ENCODE measurements around the gene MAN1A1.

MAN1A1 gene

DNA sequence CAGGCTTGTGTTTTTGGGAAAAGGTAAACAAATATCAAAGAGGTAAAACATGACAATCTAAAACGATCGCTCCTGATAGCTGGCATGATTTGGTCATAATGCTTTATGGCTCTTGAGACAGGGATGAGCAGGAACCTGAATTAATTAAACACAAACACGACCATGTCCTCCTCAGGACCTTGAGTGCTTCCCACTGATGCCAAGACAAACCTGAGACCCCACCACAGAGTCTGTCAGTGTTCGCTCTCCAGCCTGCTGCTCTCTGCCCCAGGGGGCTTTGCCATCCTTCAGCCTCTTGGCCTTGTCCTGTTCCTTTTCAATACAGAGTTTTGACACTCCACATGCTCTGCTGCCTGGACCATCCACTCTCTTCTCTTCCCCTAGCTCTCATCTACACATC, 119.4 kb downstream of the MAN1A1 start:
- DNase-seq = no peak

DNA sequence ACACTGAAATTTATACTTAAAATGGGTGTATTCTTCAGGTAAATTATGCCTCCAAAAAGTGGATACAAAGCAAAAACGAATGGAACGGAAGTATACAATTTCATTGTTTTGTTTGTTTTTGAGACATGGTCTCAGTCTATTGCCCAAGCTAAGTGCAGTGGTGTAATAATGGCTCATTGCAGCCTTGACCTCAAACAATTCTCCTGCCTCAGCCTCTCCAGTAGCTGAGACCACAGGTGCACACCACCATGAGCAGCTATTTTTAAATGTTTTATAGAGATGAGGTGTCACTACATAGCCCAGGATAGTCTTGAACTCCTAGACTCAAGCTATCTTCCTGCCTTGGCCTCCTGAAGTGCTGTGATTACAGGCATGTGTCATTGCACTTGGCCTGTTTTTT, 122.2 kb downstream of the MAN1A1 start:
- no peak for DNase-seq

DNA sequence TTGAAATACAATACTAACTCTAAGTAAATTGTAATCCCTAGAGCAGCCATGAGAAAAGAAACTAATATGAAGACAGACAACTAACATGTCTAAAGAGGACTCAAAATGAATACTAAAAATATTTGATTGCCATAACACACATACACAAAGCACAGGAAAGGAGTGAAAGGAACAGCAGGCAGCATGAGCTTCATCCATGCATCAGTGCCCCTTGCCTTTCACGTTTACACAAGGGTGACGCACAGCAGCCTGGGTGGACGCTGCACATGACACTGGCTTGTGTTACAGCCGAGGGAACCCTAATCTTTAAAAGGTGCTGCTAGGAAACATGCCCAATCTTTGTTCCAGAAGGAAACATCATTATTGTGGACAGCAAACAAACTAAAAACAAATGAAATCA, 123.5 kb downstream of the MAN1A1 start:
- no peak for DNase-seq

DNA sequence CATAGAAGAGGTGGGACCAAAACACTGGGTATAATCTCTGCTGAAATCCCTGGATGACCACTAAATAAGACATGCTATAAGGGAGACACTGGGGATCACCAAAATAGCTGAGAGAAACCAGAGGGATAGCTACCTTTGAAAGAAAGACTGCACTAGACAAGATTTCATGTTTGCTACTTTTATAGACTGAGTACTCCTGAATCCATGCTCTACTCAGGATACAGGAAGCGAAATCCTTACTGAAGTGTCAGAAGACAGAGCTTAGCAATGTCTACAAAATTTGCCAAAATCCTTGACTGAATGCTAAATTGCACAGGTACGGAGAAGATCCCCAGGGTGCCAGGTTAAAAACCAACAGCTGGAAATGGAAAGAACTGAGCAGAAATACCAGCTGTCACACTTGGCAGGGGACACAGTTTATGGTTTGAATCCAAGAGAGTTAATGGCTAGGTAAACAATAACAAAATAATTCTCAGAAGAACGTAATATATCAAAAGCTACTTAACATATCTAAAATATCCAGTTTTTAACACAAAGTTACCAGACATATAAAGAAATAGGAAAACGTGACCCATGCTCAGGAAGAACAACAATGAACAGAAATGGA, 125.4 kb downstream of the MAN1A1 start:
- DNase-seq = no peak

DNA sequence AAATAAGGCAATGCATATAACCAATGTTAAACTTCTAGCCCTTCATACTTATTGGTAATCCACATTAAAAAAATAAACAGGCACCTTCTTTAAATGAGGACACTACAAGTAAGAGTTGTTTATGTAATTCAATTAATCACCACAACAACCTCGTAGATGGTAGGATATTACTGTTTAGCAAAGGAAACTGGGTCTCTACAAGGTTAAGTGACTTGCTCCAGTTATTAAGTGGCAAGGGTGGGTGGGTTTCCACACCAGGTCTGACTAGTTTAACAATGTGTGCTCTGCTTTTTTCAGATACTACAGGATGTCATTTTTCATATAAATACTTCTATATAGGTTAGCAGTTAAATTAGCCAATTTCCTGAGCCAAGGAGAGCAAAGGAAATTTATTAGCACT, 129.1 kb downstream of the MAN1A1 start:
- no peak for DNase-seq

DNA sequence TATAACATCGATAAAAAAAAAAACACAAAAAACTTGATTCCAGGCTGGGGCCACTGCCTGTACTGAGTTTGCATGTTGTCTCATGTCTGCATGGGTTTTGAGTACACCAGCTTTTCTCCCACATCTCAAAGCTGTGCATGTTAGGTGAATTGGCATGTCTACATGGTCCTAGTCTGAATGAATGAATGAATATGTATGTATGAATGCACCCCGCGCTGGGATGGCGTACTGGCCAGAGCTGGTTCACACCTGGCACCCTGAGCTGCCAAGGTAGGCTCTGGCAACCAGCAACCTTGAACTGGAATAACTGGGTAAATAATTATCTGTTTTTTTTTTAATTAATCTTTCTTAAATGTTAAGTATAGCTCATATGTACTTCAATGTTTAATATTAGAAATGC, 131.0 kb downstream of the MAN1A1 start:
- DNase-seq = no peak

DNA sequence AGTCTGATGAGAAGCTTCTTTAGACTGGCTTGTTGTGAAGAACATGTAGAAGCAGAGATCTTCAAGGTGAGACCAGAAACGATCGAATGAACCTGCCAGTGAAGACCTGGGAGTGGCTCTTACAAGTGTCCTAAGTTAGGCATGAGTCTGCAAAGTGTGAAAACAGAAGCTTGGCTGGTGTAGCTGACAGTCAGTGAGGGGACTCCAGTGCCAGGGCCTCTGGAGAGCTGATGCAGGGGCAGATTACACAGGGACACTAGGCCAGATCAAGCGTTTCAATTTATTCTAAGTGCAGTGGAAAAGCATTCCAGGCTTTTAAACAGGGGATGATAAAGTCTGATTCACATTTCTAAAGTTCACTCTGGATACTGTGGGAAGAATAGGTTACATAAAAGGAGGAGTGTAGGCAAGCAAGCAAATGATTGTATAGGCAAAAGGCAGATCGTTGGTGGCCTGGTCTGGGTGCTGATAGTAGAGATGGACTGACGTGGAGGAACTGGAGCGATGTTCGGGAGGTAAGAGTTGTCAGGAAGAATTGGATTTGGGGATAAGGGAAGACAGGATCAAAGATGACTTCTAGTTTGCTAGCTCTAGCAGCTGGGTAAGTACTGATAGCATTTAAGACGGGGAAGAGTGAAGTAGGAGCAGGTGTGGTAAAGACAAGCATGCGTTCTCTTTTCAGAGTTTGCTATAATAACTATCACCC, 133.5 kb downstream of the MAN1A1 start:
- no peak for DNase-seq

DNA sequence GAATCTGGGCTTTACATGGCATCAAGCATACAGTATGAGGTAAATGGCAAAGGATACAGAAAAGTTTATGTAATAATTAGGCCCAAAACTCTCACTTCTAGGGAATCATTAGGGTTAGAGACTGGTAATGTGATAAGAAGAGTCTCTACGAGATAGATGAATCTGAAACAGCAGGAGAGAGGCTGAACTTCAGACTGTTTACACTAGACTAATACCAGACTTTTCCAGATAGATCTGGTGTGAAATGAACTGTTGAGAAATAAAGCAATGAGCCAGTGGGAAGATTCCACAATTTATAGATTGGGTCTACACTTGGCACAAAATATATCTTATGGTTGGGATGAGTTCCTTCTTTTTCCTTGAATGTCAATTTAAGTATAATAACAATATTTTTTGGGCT, 134.3 kb downstream of the MAN1A1 start:
- DNase-seq = no peak

DNA sequence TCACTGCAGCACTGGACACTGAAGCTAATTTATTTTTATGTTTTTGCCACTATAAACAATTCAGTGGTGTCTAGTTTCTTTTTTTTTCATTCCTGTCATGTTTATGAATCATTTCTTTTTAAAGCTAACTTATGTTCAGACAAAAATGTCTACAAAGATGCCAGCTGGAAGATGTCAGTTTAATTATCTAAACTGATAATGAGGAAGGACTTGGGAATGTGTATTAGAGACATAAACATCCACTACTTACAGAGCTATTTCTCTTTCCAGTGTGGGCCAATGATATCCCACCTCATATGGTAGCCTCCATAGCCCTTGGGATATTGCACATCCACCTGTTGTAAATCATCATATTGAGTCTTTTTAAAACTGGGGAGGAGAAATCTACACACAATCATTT, 139.0 kb downstream of the MAN1A1 start:
- no peak for DNase-seq

DNA sequence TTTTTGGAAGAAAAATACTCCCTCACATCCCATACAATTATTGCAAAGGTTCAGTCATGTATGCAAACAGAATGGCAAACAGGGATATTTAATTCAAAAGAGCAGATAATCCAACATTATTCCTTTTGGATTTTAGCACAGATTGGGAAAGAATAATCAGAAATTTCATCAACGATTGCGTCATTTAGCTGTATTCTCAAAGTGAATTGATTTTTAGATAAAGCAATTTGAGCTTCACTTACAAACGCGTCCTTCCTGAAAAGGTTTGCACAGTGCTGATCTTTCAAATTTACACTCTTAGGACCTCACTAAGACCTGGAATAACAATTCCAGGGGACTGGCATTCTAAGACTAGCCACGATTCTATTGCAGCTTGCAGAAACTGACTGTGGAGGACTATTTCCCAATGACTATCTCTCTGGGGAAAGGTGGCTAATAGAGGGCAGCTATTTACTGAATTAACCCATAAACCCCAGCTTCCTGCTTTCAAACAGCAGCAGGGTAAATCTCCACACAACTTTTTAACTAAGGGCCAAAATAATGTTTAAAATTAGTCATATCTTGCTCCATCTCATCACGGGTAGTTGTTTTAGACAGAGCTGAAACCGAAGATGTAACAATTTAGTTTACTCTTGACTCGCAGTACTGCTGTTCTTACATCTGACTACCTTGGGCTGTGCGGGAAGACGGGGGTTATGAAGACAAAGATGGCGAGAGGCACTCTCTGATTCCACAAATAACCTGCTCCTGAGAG, 139.9 kb downstream of the MAN1A1 start:
- DNase-seq = no peak

DNA sequence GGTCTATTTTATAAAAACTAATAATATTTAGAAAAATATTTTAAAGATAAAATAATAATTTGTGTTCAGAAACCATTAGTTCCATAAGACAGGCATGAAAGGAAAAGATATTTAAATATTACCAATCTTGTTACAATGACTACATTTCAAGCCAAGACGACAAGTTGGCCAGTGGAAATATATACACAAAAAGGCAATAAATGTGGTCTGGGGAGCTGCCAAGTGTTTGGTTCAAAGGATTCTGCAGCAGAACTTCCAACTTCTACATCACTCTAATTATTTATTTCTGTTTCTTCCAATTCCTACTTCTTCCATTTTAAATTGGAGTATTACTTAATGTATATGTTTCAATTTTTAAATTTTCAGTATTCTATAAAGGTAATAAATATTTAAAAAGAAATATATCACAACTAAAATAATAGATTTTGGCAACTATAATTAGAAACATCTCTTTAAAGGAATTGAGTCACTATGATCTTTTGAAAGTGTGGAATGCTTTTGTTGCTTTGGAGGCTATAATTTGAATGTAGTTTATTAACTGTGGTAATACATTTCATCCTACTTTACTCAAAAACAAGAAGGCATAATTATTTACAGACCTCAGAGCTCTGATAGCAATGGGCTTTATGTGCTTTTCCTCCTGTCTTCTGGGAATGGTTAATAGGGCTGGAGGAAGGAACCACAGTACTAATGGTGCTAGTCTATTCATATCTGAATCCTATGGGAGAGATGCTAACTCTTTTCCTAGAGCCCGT, 141.4 kb downstream of the MAN1A1 start:
- DNase-seq = no peak

DNA sequence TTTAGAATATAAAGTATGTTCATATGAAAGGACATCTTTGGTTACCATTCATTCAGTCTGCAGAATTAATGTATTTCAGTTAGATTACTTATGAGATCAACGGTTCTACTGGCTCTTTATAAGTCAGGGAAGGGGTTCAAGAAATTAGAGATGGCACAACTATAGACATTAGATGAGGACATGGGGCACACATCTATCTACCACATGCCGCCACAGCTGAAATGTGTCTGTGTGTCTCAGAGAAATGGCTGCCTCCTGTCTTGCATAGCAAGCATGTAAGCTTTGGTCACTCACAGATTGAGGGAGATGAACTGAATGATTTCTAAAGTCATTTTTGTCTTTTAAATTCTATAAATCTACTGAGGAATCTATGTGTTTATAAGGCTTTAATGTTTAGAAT, 142.2 kb downstream of the MAN1A1 start:
- DNase-seq = no peak

DNA sequence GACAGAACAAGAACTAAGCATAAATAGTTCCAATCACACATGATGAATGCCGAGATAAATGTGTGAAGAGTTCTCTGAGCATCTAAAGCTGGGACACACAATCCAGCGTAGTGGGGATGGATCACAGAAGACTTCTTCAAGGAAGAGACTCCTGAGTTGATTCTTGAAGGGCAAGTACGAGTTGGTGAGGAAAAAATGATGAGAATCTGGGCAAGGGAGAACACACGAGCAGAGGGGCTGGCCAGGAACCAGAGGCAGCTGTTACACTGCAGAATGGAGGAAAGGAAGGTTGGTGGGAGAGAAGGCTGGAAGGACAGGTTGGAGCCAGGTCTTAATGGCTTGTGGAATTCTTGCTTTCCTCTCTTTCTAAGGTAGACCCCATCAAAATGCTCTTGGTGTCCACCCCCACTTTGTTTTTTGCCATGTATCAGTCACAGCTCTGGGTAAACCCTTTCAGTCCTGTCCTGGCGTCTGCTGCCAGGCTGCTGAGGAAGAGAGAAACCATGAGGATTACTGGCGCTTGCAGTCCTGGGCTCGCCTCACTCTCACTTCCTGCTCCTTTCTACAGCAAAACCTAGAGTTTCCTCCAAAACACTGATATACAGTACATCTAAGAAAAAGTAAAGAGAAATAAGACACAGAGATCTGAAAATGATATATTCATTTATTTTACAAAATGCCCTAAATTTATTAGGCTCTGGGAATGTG, 143.5 kb downstream of the MAN1A1 start:
- DNase-seq = no peak

DNA sequence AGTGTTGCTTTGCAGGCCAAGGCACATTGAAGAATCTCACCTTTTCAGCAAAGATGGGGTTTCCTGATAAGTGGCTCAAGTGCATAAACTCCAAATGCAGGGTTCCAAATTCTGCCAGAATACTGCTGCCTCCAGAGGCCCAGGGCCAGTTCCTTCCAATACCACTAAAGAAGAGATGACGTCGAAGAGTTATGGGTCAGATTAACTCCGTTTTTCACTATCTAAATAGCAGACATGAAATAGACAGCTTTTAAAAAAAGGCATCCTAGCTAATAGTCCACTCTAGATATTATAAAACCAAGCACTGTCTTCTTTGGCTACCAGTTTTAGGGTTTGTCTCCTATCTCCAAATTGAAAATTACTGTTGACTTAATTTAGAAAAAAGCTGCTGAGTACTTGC, 144.8 kb downstream of the MAN1A1 start:
- DNase-seq = no peak

DNA sequence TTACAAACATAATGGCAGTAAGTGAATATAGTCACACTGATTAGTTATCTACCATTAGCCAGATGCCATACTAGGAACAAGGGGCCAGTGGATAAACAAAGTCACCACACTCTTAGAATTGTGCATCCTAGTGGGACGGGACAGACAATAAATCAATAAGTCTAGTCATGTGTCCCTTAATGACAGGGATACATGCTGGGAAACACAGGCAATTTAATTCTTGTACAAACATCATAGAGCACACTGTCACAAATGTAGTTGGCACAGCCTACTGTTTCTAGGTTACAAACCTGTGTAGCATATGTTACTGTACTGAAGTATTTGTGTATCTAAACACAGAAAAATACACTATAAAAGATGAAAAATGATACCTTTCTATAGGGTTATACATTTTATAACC, 148.1 kb downstream of the MAN1A1 start:
- DNase-seq = no peak

DNA sequence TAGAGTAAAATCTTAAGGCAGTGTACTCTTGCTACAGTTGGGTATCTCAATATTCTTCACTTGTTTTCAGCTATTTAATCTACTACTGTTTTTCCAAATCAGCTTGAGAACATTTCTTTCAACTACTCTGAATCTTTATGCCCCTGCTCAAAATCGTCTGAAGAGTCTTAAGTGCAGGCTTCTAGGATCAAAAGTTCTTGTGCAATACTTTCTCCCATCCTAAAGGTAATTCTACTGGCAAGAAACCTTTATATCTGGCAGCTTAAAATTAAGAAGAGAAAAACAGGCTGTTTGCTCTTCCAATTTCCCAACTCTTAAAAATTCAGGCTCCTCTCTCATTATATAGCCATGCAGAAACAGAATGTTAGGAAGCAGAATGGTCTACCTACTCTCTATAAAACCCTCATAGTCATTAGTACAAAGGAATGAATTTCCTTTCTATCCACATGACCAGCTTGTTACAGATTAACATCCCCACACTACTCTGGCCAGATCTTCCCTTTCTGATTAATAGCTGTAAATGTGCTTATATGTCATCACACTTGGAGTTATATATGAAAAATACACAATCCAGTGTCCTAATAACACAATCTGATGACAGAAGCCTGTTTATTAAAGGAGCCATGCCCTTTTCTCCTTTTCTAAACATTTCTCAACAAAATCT, 148.9 kb downstream of the MAN1A1 start:
- no peak for DNase-seq

DNA sequence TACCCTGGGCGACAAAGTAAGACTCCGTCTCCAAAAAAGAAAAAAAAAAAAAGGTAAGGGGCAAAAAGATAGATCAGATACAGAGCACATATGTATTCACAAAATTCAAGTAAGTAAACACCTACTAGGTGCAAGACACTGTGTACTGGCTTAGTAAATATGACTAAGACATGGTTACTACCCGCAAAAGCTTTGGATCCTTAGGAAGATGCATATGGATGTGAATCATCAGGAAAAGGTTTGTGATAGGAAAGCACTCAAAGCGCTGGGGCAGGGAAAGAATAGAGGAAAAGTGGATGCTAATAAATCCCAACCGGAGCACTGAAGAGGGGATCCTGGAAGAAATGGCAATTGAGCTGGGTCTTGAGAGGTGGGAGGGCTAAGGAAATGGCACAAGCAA, 152.3 kb downstream of the MAN1A1 start:
- no peak for DNase-seq

DNA sequence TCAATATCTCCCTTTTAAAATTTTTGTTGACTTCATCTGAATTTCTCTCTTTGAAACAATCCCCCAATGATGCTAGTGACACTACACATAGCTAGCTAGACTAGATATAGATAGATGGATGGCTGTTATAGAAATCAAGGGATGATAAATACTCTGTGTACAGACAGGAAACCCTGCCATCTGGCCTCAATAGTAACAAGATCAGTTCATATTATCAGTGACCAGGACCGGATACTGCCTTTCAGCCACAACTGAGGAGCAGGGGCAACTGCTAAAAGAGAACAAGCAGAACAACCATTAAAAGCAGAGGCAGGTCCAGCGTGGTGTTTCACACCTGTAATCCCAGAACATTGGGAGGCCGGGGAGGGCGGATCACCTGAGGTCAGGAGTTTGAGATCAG, 152.8 kb downstream of the MAN1A1 start:
- DNase-seq = no peak

DNA sequence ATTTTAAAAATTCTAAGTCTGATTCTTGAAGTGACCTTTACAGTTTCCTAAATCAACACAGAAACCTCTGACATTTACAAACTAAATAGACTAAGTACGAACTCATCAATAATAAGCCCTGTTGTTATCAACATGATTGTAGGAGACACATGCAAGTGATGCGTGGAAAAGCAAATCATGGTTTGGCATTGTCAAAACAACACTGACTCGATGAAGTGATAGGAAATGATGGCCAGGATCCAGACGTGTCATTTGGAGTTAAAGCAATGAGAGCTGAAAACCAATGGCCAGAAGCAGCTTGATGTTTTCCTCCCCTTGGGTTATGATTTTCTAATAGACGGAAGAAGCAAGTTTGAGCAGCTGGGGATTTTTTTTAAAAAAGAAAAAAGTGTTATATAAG, 153.7 kb downstream of the MAN1A1 start:
- DNase-seq = no peak

DNA sequence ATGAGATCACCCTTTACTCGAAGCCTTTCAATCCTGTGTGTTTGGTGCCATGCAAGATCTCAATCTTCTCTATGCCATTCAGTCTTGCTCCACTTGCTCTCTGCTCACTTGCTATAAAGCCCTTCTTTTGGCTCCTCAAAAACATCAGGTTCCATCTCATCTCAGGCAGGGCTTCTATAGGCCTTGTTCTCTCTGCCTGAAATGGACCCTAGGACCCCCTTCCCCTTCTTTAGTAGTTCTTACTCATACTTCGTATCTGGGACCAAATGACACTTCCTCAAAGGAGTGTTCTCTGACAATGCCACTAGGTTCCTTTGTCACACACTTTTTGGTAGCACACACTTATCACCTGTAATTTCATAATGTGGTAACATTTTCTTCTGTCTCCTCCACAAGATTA, 154.4 kb downstream of the MAN1A1 start:
- no peak for DNase-seq

DNA sequence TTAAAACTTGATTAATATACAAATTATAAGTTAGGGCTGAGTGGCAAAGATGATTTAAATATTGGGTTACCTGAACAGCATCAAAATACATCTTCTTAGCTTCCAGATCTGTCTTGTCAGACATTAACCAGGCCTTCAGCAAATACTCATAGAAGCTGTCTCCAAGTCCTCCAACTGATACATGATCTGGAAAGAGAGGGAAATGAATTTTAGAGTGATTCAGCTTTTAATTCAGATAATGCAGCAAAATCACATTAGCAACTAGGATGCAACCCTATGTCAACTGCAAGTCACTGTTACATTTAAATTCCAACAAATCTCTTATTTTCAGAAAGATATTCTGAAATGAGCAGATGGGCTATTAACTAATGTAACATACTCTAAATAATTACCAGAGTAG, 155.9 kb downstream of the MAN1A1 start:
- DNase-seq = no peak

DNA sequence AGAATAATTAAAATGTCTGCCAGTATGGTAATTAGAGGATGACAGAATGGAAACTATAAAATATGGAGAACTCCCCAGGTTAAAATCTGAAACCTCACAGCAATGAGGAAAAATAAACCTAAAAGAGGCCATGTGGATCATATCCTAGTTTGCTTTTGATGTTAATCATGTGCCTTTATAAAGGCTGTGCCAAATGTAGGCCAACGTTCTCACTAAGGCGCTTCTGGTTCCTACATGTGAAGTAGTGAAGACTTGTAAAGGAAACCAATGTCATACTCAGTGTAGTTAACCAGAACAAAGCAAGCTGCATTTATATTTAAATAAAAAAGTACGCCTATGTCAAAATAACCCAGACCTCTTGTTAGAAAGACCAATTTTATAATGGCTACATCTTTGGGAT, 157.4 kb downstream of the MAN1A1 start:
- DNase-seq = no peak

Data from CD4-positive, alpha-beta T cell treated with Interleukin-6 for 4 hours (primary cell).